Progenitor cell of endocrine pancreas (in vitro differentiated cells): ENCODE results near the gene IZUMO1. TPM values are rescaled to one million over a fixed set of nuclear protein-coding genes. Genes with fewer than 3 reads are reported as not detected.
A peak's percentile ranks its signal among the peaks of the same experiment; 100 is the strongest.
"Not testable (repeated sequence)": the region's sequence is repeated elsewhere in the genome, so short reads cannot be mapped to it uniquely, and the experiment has no call there.

Experiments used
- DNase-seq: peaks from one replicate; pipeline ENCODE4 v3.0.0; 2021; ENCODE audit warnings: low spot score; ENCODE audit not compliant: unreplicated experiment
- H3K27ac Mint-ChIP-seq: 2 replicates; pipeline ENCODE4 v1.8.0; 2021; ENCODE audit warnings: mild to moderate bottlenecking, moderate library complexity, mixed read lengths
- H3K27me3 Mint-ChIP-seq: 2 replicates; pipeline ENCODE4 v1.8.0; 2021; ENCODE audit warnings: mixed read lengths
- H3K36me3 Mint-ChIP-seq: 2 replicates; pipeline ENCODE4 v1.8.0; 2022; ENCODE audit warnings: mixed read lengths; ENCODE audit not compliant: insufficient read depth
- H3K4me1 Mint-ChIP-seq: 2 replicates; pipeline ENCODE4 v1.8.0; 2021; ENCODE audit warnings: low read depth, mixed read lengths
- H3K4me3 Mint-ChIP-seq: 2 replicates; pipeline ENCODE4 v1.8.0; 2021; ENCODE audit warnings: low read depth, mild to moderate bottlenecking, moderate library complexity, mixed read lengths
- H3K9me3 Mint-ChIP-seq: 2 replicates; pipeline ENCODE4 v1.8.0; 2021; ENCODE audit warnings: low read depth, mixed read lengths
- total RNA-seq: library from RNA; stranded (reverse); gene quantifications from 2 replicates; pipeline ENCODE4 v1.2.1, GENCODE V29; 2021
- TF ChIP-seq, protein P1 (sequence below): fragments of 200-600 bp; sonication (generic); IDR thresholded peaks from one replicate; pipeline ENCODE4 v1.5.0; 2021; ENCODE audit warnings: antibody characterized with exemption, mild to moderate bottlenecking; ENCODE audit not compliant: unreplicated experiment

Gene IZUMO1
- total RNA-seq, 1 donor from 2014 or later, result 1.0 TPM

- peaks cover 17% of the 10 kb centered on the region for H3K36me3 Mint-ChIP-seq
- H3K4me3 Mint-ChIP-seq, result no peak overlapping the region
- no peak overlapping the region for H3K27ac Mint-ChIP-seq
- H3K27me3 Mint-ChIP-seq, result peaks cover 4% of the 10 kb centered on the region
- no peak for DNase-seq
- no peaks in the 10 kb centered on the region for H3K4me1 Mint-ChIP-seq
- TF ChIP-seq, protein P1, sequence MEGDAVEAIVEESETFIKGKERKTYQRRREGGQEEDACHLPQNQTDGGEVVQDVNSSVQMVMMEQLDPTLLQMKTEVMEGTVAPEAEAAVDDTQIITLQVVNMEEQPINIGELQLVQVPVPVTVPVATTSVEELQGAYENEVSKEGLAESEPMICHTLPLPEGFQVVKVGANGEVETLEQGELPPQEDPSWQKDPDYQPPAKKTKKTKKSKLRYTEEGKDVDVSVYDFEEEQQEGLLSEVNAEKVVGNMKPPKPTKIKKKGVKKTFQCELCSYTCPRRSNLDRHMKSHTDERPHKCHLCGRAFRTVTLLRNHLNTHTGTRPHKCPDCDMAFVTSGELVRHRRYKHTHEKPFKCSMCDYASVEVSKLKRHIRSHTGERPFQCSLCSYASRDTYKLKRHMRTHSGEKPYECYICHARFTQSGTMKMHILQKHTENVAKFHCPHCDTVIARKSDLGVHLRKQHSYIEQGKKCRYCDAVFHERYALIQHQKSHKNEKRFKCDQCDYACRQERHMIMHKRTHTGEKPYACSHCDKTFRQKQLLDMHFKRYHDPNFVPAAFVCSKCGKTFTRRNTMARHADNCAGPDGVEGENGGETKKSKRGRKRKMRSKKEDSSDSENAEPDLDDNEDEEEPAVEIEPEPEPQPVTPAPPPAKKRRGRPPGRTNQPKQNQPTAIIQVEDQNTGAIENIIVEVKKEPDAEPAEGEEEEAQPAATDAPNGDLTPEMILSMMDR, result no peak
- no peaks in the 10 kb centered on the region for H3K9me3 Mint-ChIP-seq
These were observed 44.0 kb downstream of the IZUMO1 start for GRCh38 chr19:48702701-48703100.

DNA sequence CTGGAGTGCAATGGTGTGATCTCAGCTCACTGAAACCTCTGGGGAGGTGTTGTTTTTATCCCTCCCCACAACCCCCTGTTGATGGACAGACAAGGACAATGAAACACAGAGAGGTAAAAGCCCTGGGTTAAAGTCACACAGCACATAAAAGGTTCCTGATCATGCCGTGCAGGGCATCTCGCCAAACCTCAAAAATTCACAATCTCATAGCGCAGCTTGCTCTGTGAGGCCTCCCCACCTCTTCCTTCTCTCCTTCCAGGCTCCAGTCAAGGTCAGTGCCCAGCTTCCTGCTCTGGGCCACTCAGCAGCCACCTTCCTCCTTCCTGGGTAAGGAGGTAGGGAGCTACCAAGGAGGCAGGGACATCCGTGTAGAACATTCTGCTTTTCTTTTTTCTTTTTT, 48.7 kb downstream of the IZUMO1 start:
- Mint-ChIP-seq H3K9me3 (no peaks in the 10 kb centered on the region), H3K36me3 (peaks cover 6% of the 10 kb centered on the region), H3K27ac (no peak overlapping the region), H3K4me3 (no peak overlapping the region), H3K4me1 (peaks cover 10% of the 10 kb centered on the region), H3K27me3 (peaks cover 26% of the 10 kb centered on the region)
- DNase-seq, result no peak
- TF ChIP-seq, protein P1, result no peak

- peak overlapping the region; percentile 82 for H3K27ac Mint-ChIP-seq
- DNase-seq, result no peak
- H3K36me3 Mint-ChIP-seq, result no peaks in the 10 kb centered on the region
- H3K4me3 Mint-ChIP-seq, result peak overlapping the region; percentile 73
- H3K4me1 Mint-ChIP-seq, result peaks cover 10% of the 10 kb centered on the region
- TF ChIP-seq, protein P1, result no peak
- H3K9me3 Mint-ChIP-seq, result no peaks in the 10 kb centered on the region
- H3K27me3 Mint-ChIP-seq, result peaks cover 26% of the 10 kb centered on the region
These were observed 50.2 kb downstream of the IZUMO1 start for GRCh38 chr19:48696353-48697010.

- Mint-ChIP-seq H3K4me3 (peak within 1 kb of the TSS; percentile 73), H3K36me3 (no peaks in the 10 kb centered on the region), H3K27me3 (peaks cover 26% of the 10 kb centered on the region), H3K9me3 (no peaks in the 10 kb centered on the region), H3K27ac (peak within 1 kb of the TSS; percentile 82), H3K4me1 (peaks cover 10% of the 10 kb centered on the region)
- TF ChIP-seq, protein P1, result no peak
- DNase-seq, result no peak
These were observed 50.9 kb downstream of the IZUMO1 start, which contains the start of gene FUT2 for GRCh38 chr19:48695743-48696352. Gene FUT2 (plus strand): TSS chr19:48695971. CDS start chr19:48702957, 6,986 bp downstream.

DNA sequence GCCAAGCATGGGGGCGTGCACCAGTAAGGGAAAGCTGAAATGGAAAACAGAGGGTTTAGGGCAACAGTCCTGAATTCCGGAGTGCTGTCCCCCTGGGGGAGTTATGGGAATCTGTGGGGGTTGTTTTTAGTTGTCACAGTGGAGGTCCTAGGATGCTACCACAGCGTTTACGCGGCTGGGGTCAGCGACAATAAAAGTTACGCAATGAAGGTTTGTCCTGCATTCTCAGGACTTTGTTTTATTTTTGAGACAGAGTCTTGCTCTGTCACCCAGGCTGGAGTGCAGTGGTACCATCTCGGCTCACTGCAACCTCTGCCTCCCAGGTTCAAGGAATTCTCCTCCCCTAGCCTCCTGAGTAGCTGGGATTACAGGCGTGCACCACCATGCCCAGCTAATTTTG, 53.1 kb downstream of the IZUMO1 start:
- H3K9me3 Mint-ChIP-seq, H3K27ac Mint-ChIP-seq, H3K4me3 Mint-ChIP-seq, H3K36me3 Mint-ChIP-seq, DNase-seq: not testable (repeated sequence)
- peaks cover 28% of the 10 kb centered on the region for H3K27me3 Mint-ChIP-seq
- H3K4me1 Mint-ChIP-seq, result peaks cover 10% of the 10 kb centered on the region

Other genes starting within 250 kb of the IZUMO1 start
- 11.4 and 12.7 TPM in 2 replicates for gene LMTK3, start 235.1 kb downstream of the IZUMO1 start, total RNA-seq
- not detected in 2 replicates for gene SULT2B1, start 194.7 kb downstream of the IZUMO1 start, total RNA-seq
- gene SPACA4, start 140.2 kb downstream of the IZUMO1 start, total RNA-seq, result not detected in 2 replicates
- 3.8 and 4.3 TPM in 2 replicates for gene FAM83E, start 131.8 kb downstream of the IZUMO1 start, total RNA-seq
- gene RPL18, start 127.7 kb downstream of the IZUMO1 start, total RNA-seq, result 1,379 and 1,392 TPM in 2 replicates
- gene SPHK2, start 127.4 kb downstream of the IZUMO1 start, total RNA-seq, result 137 and 138 TPM in 2 replicates
- gene DBP, start 109.5 kb downstream of the IZUMO1 start, total RNA-seq, result 5.1 and 5.3 TPM in 2 replicates
- gene CA11, start 100.7 kb downstream of the IZUMO1 start, total RNA-seq, result 8.9 and 9.6 TPM in 2 replicates
- 0.91 and 1.0 TPM in 2 replicates for gene NTN5, start 73.9 kb downstream of the IZUMO1 start, total RNA-seq
- 1.4 and 2.4 TPM in 2 replicates for gene FUT2, start 50.9 kb downstream of the IZUMO1 start, total RNA-seq
- gene MAMSTR, start 27.2 kb downstream of the IZUMO1 start, total RNA-seq, result 2.0 and 2.1 TPM in 2 replicates
- gene RASIP1, start 6.3 kb downstream of the IZUMO1 start, total RNA-seq, result 1.9 and 2.4 TPM in 2 replicates
- gene FUT1, start 5.7 kb upstream of the IZUMO1 start, total RNA-seq, result 5.4 and 6.9 TPM in 2 replicates
- not detected in 2 replicates for gene FGF21, start 8.6 kb upstream of the IZUMO1 start, total RNA-seq
- gene BCAT2, start 64.1 kb upstream of the IZUMO1 start, total RNA-seq, result 61.0 and 70.0 TPM in 2 replicates
- gene HSD17B14, start 89.6 kb upstream of the IZUMO1 start, total RNA-seq, result 20.5 and 22.1 TPM in 2 replicates
- gene PLEKHA4, start 121.7 kb upstream of the IZUMO1 start, total RNA-seq, result 8.5 and 11.7 TPM in 2 replicates
- gene PPP1R15A, start 125.5 kb upstream of the IZUMO1 start, total RNA-seq, result 44.5 and 48.9 TPM in 2 replicates
- gene TULP2, start 151.8 kb upstream of the IZUMO1 start, total RNA-seq, result 0.46 TPM in 1 of 2 replicates, not detected in the other
- 149 and 165 TPM in 2 replicates for gene NUCB1, start 153.4 kb upstream of the IZUMO1 start, total RNA-seq
- 1.1 and 1.8 TPM in 2 replicates for gene DHDH, start 186.8 kb upstream of the IZUMO1 start, total RNA-seq
- gene BAX, start 208.0 kb upstream of the IZUMO1 start, total RNA-seq, result 141 and 153 TPM in 2 replicates
- 2,544 and 2,716 TPM in 2 replicates for gene FTL, start 218.4 kb upstream of the IZUMO1 start, total RNA-seq
- 57.4 and 65.8 TPM in 2 replicates for gene GYS1, start 246.4 kb upstream of the IZUMO1 start, total RNA-seq
- gene RUVBL2, start 247.0 kb upstream of the IZUMO1 start, total RNA-seq, result 81.5 and 83.0 TPM in 2 replicates